HT1080 (cell line): Measurements from ENCODE around the gene ZNF507. TPM values are rescaled to one million over a fixed set of nuclear protein-coding genes. Genes with fewer than 3 reads are reported as not detected.

Experiments
- DNase-seq: peaks from one replicate; pipeline ENCODE4 v3.0.0-alpha.2; 2015; ENCODE audit warnings: low read depth
- polyA plus RNA-seq, 2 experiments: library from polyadenylated mRNA; depleted of rRNA; stranded (reverse); fragments of >200 nt; gene quantifications; 2 replicates each; pipeline ENCODE4 v1.2.3, GENCODE V29; 2015
- total RNA-seq: library from RNA; depleted of rRNA; stranded (reverse); fragments of >200 nt; shearing (Covaris generic); gene quantifications from 2 replicates; pipeline ENCODE4 v1.2.3, GENCODE V29; 2014; rRNA removed

The ZNF507 gene
- 6.1 and 8.9 TPM in 2 replicates for total RNA-seq
- polyA plus RNA-seq (2015; cell fraction: cytosol; rRNA removed), result 10.0 and 13.7 TPM in 2 replicates
- polyA plus RNA-seq (2015; cell fraction: nucleus; rRNA removed), result 26.8 and 30.4 TPM in 2 replicates

GRCh38 chr19:32345261-32346207 is at the start of gene ZNF507:
Gene ZNF507 (plus strand): TSS chr19:32345610. CDS start chr19:32352831, 7,221 bp downstream.
- peak; percentile 74 for DNase-seq

GRCh38 chr19:32296694-32297093 is 48.7 kb upstream of the ZNF507 start:
- DNase-seq, result no peak

GRCh38 chr19:32302778-32303177 is 42.6 kb upstream of the ZNF507 start:
- DNase-seq, result no peak

GRCh38 chr19:32303193-32303592 is 42.2 kb upstream of the ZNF507 start:
- no peak for DNase-seq

GRCh38 chr19:32307591-32307990 is 37.8 kb upstream of the ZNF507 start:
- DNase-seq, result no peak

GRCh38 chr19:32308431-32309077 is 36.9 kb upstream of the ZNF507 start:
- DNase-seq, result no peak

- no peak for DNase-seq
Observed at GRCh38 chr19:32309711-32310390, 35.6 kb upstream of the ZNF507 start.

- no peak for DNase-seq
Observed at GRCh38 chr19:32311371-32311770, 34.0 kb upstream of the ZNF507 start.

- no peak for DNase-seq
Observed at GRCh38 chr19:32313569-32314265, 31.7 kb upstream of the ZNF507 start.

GRCh38 chr19:32316034-32316433 is 29.4 kb upstream of the ZNF507 start:
- no peak for DNase-seq

GRCh38 chr19:32317086-32317485 is 28.3 kb upstream of the ZNF507 start:
- no peak for DNase-seq

- no peak for DNase-seq
Observed at GRCh38 chr19:32318884-32319520, 26.4 kb upstream of the ZNF507 start.

- peak; percentile 51 for DNase-seq
Observed at GRCh38 chr19:32322541-32322940, 22.9 kb upstream of the ZNF507 start.

- DNase-seq, result no peak
Observed at GRCh38 chr19:32324631-32325285, 20.7 kb upstream of the ZNF507 start.

GRCh38 chr19:32330213-32330857 is 15.1 kb upstream of the ZNF507 start:
- DNase-seq, result peak; percentile 7

GRCh38 chr19:32333227-32333626 is 12.2 kb upstream of the ZNF507 start:
- DNase-seq, result no peak

GRCh38 chr19:32336259-32337083 is 8.9 kb upstream of the ZNF507 start:
- DNase-seq, result no peak

GRCh38 chr19:32337084-32337808 is 8.2 kb upstream of the ZNF507 start:
- DNase-seq, result no peak
